ENCODE data around the gene PLB1. TPM values are rescaled to one million over a fixed set of nuclear protein-coding genes. Genes with fewer than 3 reads are reported as not detected.

The PLB1 gene
- total RNA-seq, 2 experiments from 2014 or later: 1.3 to 1.6 TPM

DNA sequence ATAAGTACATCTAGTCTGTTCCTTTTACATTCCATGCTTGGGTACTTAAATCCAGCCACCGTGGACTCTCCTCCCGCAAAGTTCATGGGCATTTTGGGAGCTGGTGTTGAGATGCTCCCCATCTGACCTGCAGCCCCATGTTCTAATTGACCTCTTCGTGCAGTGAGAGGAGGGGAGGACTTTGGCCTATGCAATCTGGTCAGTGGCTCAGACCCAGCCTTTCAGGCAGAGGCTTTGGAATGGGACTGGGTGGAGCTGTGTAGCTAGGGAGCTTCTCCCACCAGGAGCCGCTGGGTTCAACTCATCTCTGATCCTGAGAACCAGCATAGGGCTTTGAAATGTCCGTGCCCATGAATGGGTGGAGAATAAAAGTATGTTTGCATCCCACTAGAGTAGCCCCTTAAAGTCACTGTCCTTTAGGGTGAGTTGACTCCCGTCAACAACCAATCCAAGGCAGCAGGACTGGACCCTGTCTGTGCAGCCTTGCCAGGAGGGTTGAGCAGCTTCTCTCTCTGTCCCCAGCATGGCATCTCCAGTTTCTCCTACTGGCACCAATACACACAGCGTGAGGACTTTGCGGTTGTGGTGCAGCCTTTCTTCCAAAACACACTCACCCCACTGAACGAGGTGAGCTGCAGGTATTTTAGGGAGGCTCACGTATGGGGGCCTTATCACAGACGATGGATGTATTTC, 135.8 kb downstream of the PLB1 start:
- no peak overlapping the region for H3K4me3 Mint-ChIP-seq
- H3K27ac ChIP-seq (ENCODE audit: low read depth in 1 of 2, low read length in 2 of 2): no peak overlapping the region
- no peaks in the 10 kb centered on the region for H3K36me3 Mint-ChIP-seq (ENCODE audit: low read depth)
- no peak overlapping the region for H3K4me3 ChIP-seq (ENCODE audit: low read length)
- DNase-seq: no peak
- intact Hi-C loops (cut with DNase I, micrococcal nuclease): no loop called here
- H3K27me3 ChIP-seq (ENCODE audit: control insufficient read depth in 1 of 2, insufficient read depth in 2 of 2, low read length in 2 of 2): no peaks in the 10 kb centered on the region
- no peaks in the 10 kb centered on the region for H3K9me3 Mint-ChIP-seq
- ChIA-PET CTCF (no interaction called here), POLR2A (interaction anchor here (3.0 kb wide), 1 partner anchor 10 kb away, joined by 10 read pairs; no protein-coding TSS in a partner anchor)
- no peak for ATAC-seq (ENCODE audit: poor library complexity)
- H3K9me3 ChIP-seq (ENCODE audit: control insufficient read depth in 1 of 2, insufficient read depth in 1 of 2, low read length in 2 of 2): no peaks in the 10 kb centered on the region
- TF ChIP-seq, protein P1, sequence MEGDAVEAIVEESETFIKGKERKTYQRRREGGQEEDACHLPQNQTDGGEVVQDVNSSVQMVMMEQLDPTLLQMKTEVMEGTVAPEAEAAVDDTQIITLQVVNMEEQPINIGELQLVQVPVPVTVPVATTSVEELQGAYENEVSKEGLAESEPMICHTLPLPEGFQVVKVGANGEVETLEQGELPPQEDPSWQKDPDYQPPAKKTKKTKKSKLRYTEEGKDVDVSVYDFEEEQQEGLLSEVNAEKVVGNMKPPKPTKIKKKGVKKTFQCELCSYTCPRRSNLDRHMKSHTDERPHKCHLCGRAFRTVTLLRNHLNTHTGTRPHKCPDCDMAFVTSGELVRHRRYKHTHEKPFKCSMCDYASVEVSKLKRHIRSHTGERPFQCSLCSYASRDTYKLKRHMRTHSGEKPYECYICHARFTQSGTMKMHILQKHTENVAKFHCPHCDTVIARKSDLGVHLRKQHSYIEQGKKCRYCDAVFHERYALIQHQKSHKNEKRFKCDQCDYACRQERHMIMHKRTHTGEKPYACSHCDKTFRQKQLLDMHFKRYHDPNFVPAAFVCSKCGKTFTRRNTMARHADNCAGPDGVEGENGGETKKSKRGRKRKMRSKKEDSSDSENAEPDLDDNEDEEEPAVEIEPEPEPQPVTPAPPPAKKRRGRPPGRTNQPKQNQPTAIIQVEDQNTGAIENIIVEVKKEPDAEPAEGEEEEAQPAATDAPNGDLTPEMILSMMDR (IDR thresholded peaks at IDR 0.05): no peak
- no peak overlapping the region for H3K27ac Mint-ChIP-seq
- no peaks in the 10 kb centered on the region for H3K27me3 Mint-ChIP-seq
- H3K36me3 ChIP-seq (ENCODE audit: insufficient read depth, low read length): no peaks in the 10 kb centered on the region
- peaks cover 27% of the 10 kb centered on the region for H3K4me1 ChIP-seq (ENCODE audit: insufficient read depth, low read length)
- H3K4me1 Mint-ChIP-seq (ENCODE audit: low read depth): peaks cover 16% of the 10 kb centered on the region

DNA sequence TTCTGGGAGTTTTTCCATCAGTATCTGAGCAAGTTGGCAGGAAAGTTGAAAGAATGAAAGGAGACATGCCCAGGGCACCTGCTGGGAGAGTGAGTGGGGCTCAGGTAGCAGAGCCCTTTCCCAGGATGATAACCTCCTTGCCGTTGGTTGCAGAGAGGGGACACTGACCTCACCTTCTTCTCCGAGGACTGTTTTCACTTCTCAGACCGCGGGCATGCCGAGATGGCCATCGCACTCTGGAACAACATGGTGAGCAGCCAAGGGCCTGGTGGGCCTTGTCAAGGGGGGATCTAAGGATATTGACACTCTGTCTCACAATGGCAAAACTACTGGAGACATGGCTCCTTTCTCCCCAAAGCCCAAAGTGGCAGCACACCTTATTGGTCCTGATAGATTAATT, 136.9 kb downstream of the PLB1 start:
- no peak for ATAC-seq (ENCODE audit: poor library complexity)
- H3K4me1 ChIP-seq (ENCODE audit: insufficient read depth, low read length): peaks cover 16% of the 10 kb centered on the region
- H3K9me3 Mint-ChIP-seq: no peaks in the 10 kb centered on the region
- H3K27ac Mint-ChIP-seq: no peak overlapping the region
- ChIA-PET POLR2A (no interaction called here), CTCF (no interaction called here)
- H3K4me3 ChIP-seq (ENCODE audit: low read length): no peak overlapping the region
- no peak overlapping the region for H3K27ac ChIP-seq (ENCODE audit: low read depth in 1 of 2, low read length in 2 of 2)
- H3K36me3 ChIP-seq (ENCODE audit: insufficient read depth, low read length): no peaks in the 10 kb centered on the region
- no peaks in the 10 kb centered on the region for H3K36me3 Mint-ChIP-seq (ENCODE audit: low read depth)
- peaks cover 5% of the 10 kb centered on the region for H3K4me1 Mint-ChIP-seq (ENCODE audit: low read depth)
- no peaks in the 10 kb centered on the region for H3K27me3 ChIP-seq (ENCODE audit: control insufficient read depth in 1 of 2, insufficient read depth in 2 of 2, low read length in 2 of 2)
- TF ChIP-seq, protein P1 (IDR thresholded peaks at IDR 0.05): no peak
- intact Hi-C loops (cut with DNase I, micrococcal nuclease): no loop called here
- H3K27me3 Mint-ChIP-seq: no peaks in the 10 kb centered on the region
- no peak overlapping the region for H3K4me3 Mint-ChIP-seq
- no peak for DNase-seq
- no peaks in the 10 kb centered on the region for H3K9me3 ChIP-seq (ENCODE audit: control insufficient read depth in 1 of 2, insufficient read depth in 1 of 2, low read length in 2 of 2)

DNA sequence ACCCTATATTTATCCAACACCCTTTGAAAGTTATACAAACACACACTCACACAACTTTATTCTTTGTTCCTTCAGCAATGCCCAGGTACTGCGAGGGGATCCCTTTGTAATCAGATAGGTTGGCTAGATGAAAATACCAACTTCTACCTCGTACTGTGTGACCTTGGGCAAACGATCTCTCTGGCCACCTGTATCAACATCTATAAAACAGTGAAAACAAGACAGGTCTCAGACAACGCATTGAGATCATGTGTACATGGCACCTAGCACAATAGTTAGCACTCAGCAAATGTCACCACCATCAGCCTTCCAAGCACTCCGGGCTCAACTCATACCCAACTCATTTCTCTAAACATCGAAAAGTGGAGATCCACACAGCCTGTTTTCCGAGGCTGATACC, 137.3 kb downstream of the PLB1 start:
- no peaks in the 10 kb centered on the region for H3K27me3 ChIP-seq (ENCODE audit: control insufficient read depth in 1 of 2, insufficient read depth in 2 of 2, low read length in 2 of 2)
- DNase-seq (no peak), ATAC-seq (ENCODE audit: poor library complexity) (no peak)
- H3K36me3 Mint-ChIP-seq (ENCODE audit: low read depth): no peaks in the 10 kb centered on the region
- no peak overlapping the region for H3K4me3 Mint-ChIP-seq
- no peak overlapping the region for H3K27ac Mint-ChIP-seq
- TF ChIP-seq, protein P1 (IDR thresholded peaks at IDR 0.05): no peak
- H3K36me3 ChIP-seq (ENCODE audit: insufficient read depth, low read length): no peaks in the 10 kb centered on the region
- ChIA-PET CTCF (interaction anchor here (0.9 kb wide), 1 partner anchor 66 kb away, joined by 3 read pairs; no protein-coding TSS in a partner anchor), POLR2A (no interaction called here)
- no peaks in the 10 kb centered on the region for H3K9me3 ChIP-seq (ENCODE audit: control insufficient read depth in 1 of 2, insufficient read depth in 1 of 2, low read length in 2 of 2)
- no peak overlapping the region for H3K4me3 ChIP-seq (ENCODE audit: low read length)
- no peaks in the 10 kb centered on the region for H3K27me3 Mint-ChIP-seq
- peaks cover under 1% of the 10 kb centered on the region for H3K4me1 Mint-ChIP-seq (ENCODE audit: low read depth)
- H3K27ac ChIP-seq (ENCODE audit: low read depth in 1 of 2, low read length in 2 of 2): no peak overlapping the region
- intact Hi-C loops (cut with DNase I, micrococcal nuclease): no loop called here
- no peaks in the 10 kb centered on the region for H3K9me3 Mint-ChIP-seq
- peaks cover 12% of the 10 kb centered on the region for H3K4me1 ChIP-seq (ENCODE audit: insufficient read depth, low read length)

Data from CD4-positive, alpha-beta T cell (primary cell).